Spleen (tissue), 11 donors: ENCODE data around the gene GAS2. TPM values are rescaled to one million over a fixed set of nuclear protein-coding genes. Genes with fewer than 3 reads are reported as not detected.

ENCODE experiments used
- DNase-seq: peaks from one replicate; pipeline ENCODE4 v3.0.0-alpha.2; 2020
- H3K27ac ChIP-seq, 8 donors: fragments of 200-600 bp; sonication (generic) in 7 of 8; 1 replicate in 4 of 8; 2 replicates in 4 of 8; pipeline versions ENCODE4 v1.5.0 to v1.8.0; 2016 to 2021; ENCODE audit warnings: inconsistent platforms in 4 of 8, mild to moderate bottlenecking in 4 of 8, moderate library complexity in 1 of 8
- H3K27me3 ChIP-seq, 7 donors: fragments of 200-600 bp; sonication (generic) in 6 of 7; replicated peaks in 1 of 7; 1 replicate in 4 of 7; 2 replicates in 3 of 7; pipeline versions ENCODE4 v1.5.0 to v1.8.0; 2016 to 2021; ENCODE audit warnings: inconsistent platforms in 3 of 7, mild to moderate bottlenecking in 1 of 7
- H3K36me3 ChIP-seq, 6 donors: fragments of 200-600 bp; sonication (generic) in 5 of 6; 1 replicate in 4 of 6; 2 replicates in 2 of 6; pipeline versions ENCODE4 v1.5.0 to v1.8.0; 2016 to 2021; ENCODE audit warnings: inconsistent platforms in 2 of 6
- H3K4me1 ChIP-seq, 6 donors: fragments of 200-600 bp; sonication (generic) in 5 of 6; 1 replicate in 3 of 6; 2 replicates in 3 of 6; pipeline versions ENCODE4 v1.5.0 to v1.8.0; 2016 to 2021; ENCODE audit warnings: inconsistent platforms in 3 of 6
- H3K4me3 ChIP-seq, 8 donors: fragments of 200-600 bp; sonication (generic) in 7 of 8; 1 replicate in 4 of 8; 2 replicates in 4 of 8; pipeline versions ENCODE4 v1.5.0 to v1.8.0; 2016 to 2021; ENCODE audit warnings: inconsistent platforms in 4 of 8, mild to moderate bottlenecking in 4 of 8, moderate library complexity in 2 of 8
- H3K9me3 ChIP-seq, 8 donors: fragments of 200-600 bp; sonication (generic) in 7 of 8; 1 replicate in 4 of 8; 2 replicates in 4 of 8; pipeline versions ENCODE4 v1.5.0 to v1.8.0; 2016 to 2021; ENCODE audit warnings: inconsistent platforms in 4 of 8
- POLR2A ChIP-seq, 3 donors: fragments of 450-650 bp; IDR thresholded peaks; one replicate each; pipeline ENCODE4 v1.5.1; 2017; ENCODE audit warnings: antibody characterized with exemption in 3 of 3, mild to moderate bottlenecking in 1 of 3
- POLR2AphosphoS5 ChIP-seq, 3 donors: sonication (generic); formaldehyde crosslinking; IDR thresholded peaks; one replicate each; pipeline ENCODE4 v1.5.1; 2017; ENCODE audit warnings: antibody characterized with exemption in 3 of 3
- WGBS, 5 donors: extraction: QIAGEN DNeasy Blood & Tissue Kit in 3 of 5; methylation state at CpG; one replicate each; pipeline versions ENCODE4 v1.1.5 to v1.1.7; 2013 to 2018; 5-methylcytosine and 5-hydroxymethylcytosine counted together
- intact Hi-C: fragments of 100-400 bp; cut with DNase I; formaldehyde crosslinking; loops from one replicate; pipeline ENCODE4 v1.15.0; 2023; ENCODE audit warnings: low total_unique reads
- polyA plus RNA-seq, 3 donors: library from polyadenylated mRNA; stranded (reverse); fragments of 200-250 nt; gene quantifications; one replicate each; pipeline ENCODE4 v1.2.1, GENCODE V29; 2013
- total RNA-seq, 7 donors: library from RNA; depleted of rRNA in 3 of 7; stranded (reverse); fragments of >200 nt in 3 of 7; fragmentation: NEBNext Ultra II Directional in 4 of 7; extraction: Animal tissue kit (Norgen Biotek cat#: 25700) in 4 of 7; gene quantifications; one replicate each; pipeline versions ENCODE4 v1.1.0 to v1.2.1, GENCODE V29; 2016 to 2021
- TF ChIP-seq, protein P1 (sequence below), 11 experiments: fragments of 200-600 bp in 7 of 11; fragments of 450-650 bp in 4 of 11; sonication (generic) in 4 of 11; IDR thresholded peaks in 8 of 11; conservative IDR thresholded peaks in 3 of 11; 1 replicate in 7 of 11; 2 replicates in 4 of 11; pipeline versions ENCODE4 v1.4.0 to v1.8.0; 2016 to 2021; ENCODE audit warnings: antibody characterized with exemption in 11 of 11, inconsistent platforms in 4 of 11, mild to moderate bottlenecking in 1 of 11
- donor health status: healthy with polysubstance abuse.
- donor health status: DM: no; HTN: no; CAD: no; lungs with moderate emphysema.
- donor health status: DM: no; HTN: no; CAD: no.
- donor health status: Bipolar disorder and iron deficiency.
- donor health status: healthy.
- donor health status: DM: no; HTN: no; CAD: no.
- donor health status: DM: yes; HTN: yes; CAD: no.

Gene GAS2
- total and polyA plus RNA-seq, 10 donors: 1.1 to 9.1 (median 2.2) TPM

- Histone ChIP-seq H3K4me1 (no peaks in the 10 kb centered on the region), H3K27me3 (no peaks in the 10 kb centered on the region), H3K27ac (no peak overlapping the region), H3K4me3 (no peak overlapping the region), H3K36me3 (no peaks in the 10 kb centered on the region), H3K9me3 (no peaks in the 10 kb centered on the region)
- intact Hi-C loops: no loop called here
- DNase-seq: no peak
- WGBS, 5 donors: 0 to 78% (median 66%) methylated on average over 1 of the region's 1 CpG
- TF ChIP-seq, protein P1, sequence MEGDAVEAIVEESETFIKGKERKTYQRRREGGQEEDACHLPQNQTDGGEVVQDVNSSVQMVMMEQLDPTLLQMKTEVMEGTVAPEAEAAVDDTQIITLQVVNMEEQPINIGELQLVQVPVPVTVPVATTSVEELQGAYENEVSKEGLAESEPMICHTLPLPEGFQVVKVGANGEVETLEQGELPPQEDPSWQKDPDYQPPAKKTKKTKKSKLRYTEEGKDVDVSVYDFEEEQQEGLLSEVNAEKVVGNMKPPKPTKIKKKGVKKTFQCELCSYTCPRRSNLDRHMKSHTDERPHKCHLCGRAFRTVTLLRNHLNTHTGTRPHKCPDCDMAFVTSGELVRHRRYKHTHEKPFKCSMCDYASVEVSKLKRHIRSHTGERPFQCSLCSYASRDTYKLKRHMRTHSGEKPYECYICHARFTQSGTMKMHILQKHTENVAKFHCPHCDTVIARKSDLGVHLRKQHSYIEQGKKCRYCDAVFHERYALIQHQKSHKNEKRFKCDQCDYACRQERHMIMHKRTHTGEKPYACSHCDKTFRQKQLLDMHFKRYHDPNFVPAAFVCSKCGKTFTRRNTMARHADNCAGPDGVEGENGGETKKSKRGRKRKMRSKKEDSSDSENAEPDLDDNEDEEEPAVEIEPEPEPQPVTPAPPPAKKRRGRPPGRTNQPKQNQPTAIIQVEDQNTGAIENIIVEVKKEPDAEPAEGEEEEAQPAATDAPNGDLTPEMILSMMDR (IDR thresholded peaks at IDR 0.05 in 8 of 11, conservative IDR thresholded peaks at IDR 0.05 in 3 of 11): no peak
- TF ChIP-seq POLR2AphosphoS5 (IDR thresholded peaks at IDR 0.05): no peak
Observed at GRCh38 chr11:22730319-22730718, 63.9 kb downstream of the GAS2 start.

- WGBS, 5 donors: 48 to 96% (median 88%) methylated on average over 2 of the region's 2 CpGs
- DNase-seq: no peak
- intact Hi-C loops: no loop called here
Observed at GRCh38 chr11:22732588-22732987, 66.2 kb downstream of the GAS2 start.

DNA sequence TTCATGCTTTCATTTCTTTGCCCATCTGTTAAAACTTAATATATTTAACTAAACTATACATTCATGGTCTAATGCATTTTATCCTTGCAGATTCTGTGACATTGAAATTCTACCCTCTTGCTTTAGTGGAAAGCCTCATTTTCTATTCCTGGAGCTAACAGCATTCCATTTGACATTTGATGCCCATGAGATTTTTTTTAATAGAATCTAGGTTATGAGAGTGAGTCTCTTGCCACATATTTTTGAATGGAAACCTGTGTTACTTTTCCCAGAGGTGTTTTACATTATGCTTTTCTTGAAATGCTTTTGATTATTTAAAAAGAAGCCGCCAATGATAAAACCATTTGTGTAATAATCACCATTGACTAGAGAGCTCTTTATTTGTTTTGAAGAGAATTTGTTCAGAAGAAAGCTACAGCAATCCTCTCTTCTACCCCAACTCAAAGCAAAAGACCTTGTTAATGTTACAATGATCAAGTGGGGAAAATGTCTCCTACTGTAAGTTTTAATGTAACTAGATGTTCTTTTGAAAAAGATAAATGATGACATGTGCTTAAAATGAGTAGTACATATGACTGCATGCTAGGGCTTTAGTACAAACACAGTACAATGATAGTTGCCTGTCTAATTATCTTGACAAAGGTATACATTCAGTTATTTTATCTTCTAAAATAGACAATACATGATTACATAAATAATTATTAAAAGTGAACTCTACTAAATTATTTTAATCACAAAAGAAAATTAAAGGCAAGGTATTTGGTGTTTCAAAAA lies 67.3 kb downstream of the GAS2 start:
- H3K9me3 ChIP-seq: no peaks in the 10 kb centered on the region
- H3K36me3 ChIP-seq: no peaks in the 10 kb centered on the region
- DNase-seq: no peak
- H3K27me3 ChIP-seq: no peaks in the 10 kb centered on the region
- WGBS, 5 donors: 82 to 98% (median 89%) methylated on average over 1 of the region's 1 CpG
- no peak overlapping the region for H3K4me3 ChIP-seq
- H3K27ac ChIP-seq: no peak overlapping the region
- no peaks in the 10 kb centered on the region for H3K4me1 ChIP-seq
- intact Hi-C loops: no loop called here
- TF ChIP-seq, protein P1 (IDR thresholded peaks at IDR 0.05 in 8 of 11, conservative IDR thresholded peaks at IDR 0.05 in 3 of 11): no peak

More at GRCh38 chr11:22732588-22732987, 66.2 kb downstream of the GAS2 start:
- H3K27ac ChIP-seq: no peak overlapping the region
- no peaks in the 10 kb centered on the region for H3K4me1 ChIP-seq
- TF ChIP-seq POLR2A (IDR thresholded peaks at IDR 0.05): no peak
- TF ChIP-seq POLR2AphosphoS5 (IDR thresholded peaks at IDR 0.05): no peak
- H3K36me3 ChIP-seq: no peaks in the 10 kb centered on the region
- no peaks in the 10 kb centered on the region for H3K27me3 ChIP-seq
- H3K9me3 ChIP-seq: no peaks in the 10 kb centered on the region
- H3K4me3 ChIP-seq: no peak overlapping the region

- H3K9me3 ChIP-seq: no peaks in the 10 kb centered on the region
- no peak overlapping the region for H3K4me3 ChIP-seq
- no peak overlapping the region for H3K27ac ChIP-seq
- WGBS, 5 donors: 76 to 95% (median 86%) methylated on average over 2 of the region's 2 CpGs
- no peak for DNase-seq
- no peaks in the 10 kb centered on the region for H3K27me3 ChIP-seq
- TF ChIP-seq, protein P1 (IDR thresholded peaks at IDR 0.05 in 8 of 11, conservative IDR thresholded peaks at IDR 0.05 in 3 of 11): no peak
- TF ChIP-seq POLR2A (IDR thresholded peaks at IDR 0.05) (no peak), POLR2AphosphoS5 (IDR thresholded peaks at IDR 0.05) (no peak)
- no peaks in the 10 kb centered on the region for H3K4me1 ChIP-seq
- H3K36me3 ChIP-seq: no peaks in the 10 kb centered on the region
- intact Hi-C loops: no loop called here
Observed at GRCh38 chr11:22734628-22735345, 68.4 kb downstream of the GAS2 start.
